ENCODE measurements around the gene ADAMTS20.
"Not testable (repeated sequence)": the region's sequence is repeated elsewhere in the genome, so short reads cannot be mapped to it uniquely, and the experiment has no call there.

The ADAMTS20 gene

DNA sequence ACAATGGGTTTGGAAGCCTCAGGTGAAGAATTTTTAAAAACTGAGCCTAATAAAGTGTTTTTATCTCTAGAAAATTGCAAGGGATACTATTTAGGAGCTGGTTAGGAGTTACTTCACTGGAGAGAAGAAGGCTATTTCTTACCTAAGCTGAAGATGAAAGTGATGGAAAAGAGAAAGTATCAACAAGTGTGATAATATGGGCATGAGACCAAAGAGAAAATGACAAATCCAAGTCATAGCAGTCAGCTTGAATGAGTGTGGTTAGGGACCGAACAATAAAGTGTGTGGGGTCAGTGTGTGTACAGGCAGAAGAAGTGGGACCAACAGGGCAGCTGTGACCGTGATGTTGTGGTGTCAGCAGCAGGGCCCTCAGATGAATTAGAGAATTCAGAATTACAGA is 24.2 kb upstream of the ADAMTS20 start:
- Histone ChIP-seq H3K9ac (ENCODE audit: low read depth, low read length) (no peak overlapping the region), H3K4me1 (ENCODE audit: control insufficient read depth, insufficient read depth, low read length) (no peaks in the 10 kb centered on the region), H3K27me3 (ENCODE audit: control insufficient read depth, insufficient read depth, low read length) (peaks cover 12% of the 10 kb centered on the region), H3K4me2 (ENCODE audit: low read length) (no peak overlapping the region), H3K9me3 (replicated peaks; ENCODE audit: low read length) (no peaks in the 10 kb centered on the region), H3K4me3 (ENCODE audit: low read length) (no peak overlapping the region), H3K36me3 (ENCODE audit: insufficient read depth, low read length) (no peaks in the 10 kb centered on the region)

DNA sequence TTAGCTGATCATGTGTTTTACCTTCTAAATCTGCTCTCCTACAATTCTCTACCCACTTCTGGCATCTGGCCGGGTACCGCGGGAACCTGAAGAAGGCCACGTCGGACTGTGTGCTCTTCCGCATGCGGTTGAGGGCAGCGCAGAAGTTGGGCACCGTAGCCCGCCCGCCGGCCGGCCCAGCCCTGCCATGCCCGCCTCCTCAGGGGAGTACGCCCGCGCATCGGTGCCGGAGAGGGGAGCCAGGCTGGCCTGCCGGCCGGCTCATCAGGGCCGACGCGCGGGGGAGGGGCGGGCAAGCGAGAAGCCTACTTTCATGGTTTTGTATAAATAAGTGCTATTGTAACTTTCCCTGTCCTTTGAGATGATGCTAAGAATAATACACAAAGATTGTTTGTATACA is 19.9 kb upstream of the ADAMTS20 start:
- no peaks in the 10 kb centered on the region for H3K9me3 ChIP-seq (replicated peaks; ENCODE audit: low read length)
- no peak overlapping the region for H3K4me3 ChIP-seq (ENCODE audit: low read length)
- H3K36me3 ChIP-seq (ENCODE audit: insufficient read depth, low read length), result no peaks in the 10 kb centered on the region
- H3K4me2 ChIP-seq (ENCODE audit: low read length), result no peak overlapping the region
- H3K4me1 ChIP-seq (ENCODE audit: control insufficient read depth, insufficient read depth, low read length), result no peaks in the 10 kb centered on the region
- no peak overlapping the region for H3K9ac ChIP-seq (ENCODE audit: low read depth, low read length)
- H3K27me3 ChIP-seq (ENCODE audit: control insufficient read depth, insufficient read depth, low read length), result peaks cover 9% of the 10 kb centered on the region

DNA sequence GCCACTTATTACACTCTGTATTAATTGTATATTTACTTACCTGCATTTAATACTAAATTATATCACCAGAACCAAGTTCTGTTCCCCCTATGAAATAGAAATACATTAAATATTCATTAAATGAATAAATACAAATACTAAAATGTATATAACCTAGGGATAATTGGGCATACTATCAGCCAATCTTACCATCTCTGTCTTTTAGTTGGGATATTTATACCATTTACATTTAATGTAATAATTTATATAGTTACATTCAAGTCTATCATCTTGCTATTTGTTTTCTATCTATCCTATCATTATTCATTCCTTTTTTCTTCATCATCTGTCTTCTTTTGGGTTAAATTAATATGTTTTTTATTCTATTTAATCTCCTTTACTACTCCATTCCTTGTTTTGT is 4.1 kb upstream of the ADAMTS20 start:
- Histone ChIP-seq H3K4me1 (ENCODE audit: control insufficient read depth, insufficient read depth, low read length) (peaks cover 4% of the 10 kb centered on the region), H3K27me3 (ENCODE audit: control insufficient read depth, insufficient read depth, low read length) (peaks cover 24% of the 10 kb centered on the region), H3K4me2 (ENCODE audit: low read length) (no peak overlapping the region), H3K9me3 (replicated peaks; ENCODE audit: low read length) (no peaks in the 10 kb centered on the region), H3K9ac (ENCODE audit: low read depth, low read length) (no peak overlapping the region), H3K36me3 (ENCODE audit: insufficient read depth, low read length) (no peaks in the 10 kb centered on the region), H3K4me3 (ENCODE audit: low read length) (no peak overlapping the region)

DNA sequence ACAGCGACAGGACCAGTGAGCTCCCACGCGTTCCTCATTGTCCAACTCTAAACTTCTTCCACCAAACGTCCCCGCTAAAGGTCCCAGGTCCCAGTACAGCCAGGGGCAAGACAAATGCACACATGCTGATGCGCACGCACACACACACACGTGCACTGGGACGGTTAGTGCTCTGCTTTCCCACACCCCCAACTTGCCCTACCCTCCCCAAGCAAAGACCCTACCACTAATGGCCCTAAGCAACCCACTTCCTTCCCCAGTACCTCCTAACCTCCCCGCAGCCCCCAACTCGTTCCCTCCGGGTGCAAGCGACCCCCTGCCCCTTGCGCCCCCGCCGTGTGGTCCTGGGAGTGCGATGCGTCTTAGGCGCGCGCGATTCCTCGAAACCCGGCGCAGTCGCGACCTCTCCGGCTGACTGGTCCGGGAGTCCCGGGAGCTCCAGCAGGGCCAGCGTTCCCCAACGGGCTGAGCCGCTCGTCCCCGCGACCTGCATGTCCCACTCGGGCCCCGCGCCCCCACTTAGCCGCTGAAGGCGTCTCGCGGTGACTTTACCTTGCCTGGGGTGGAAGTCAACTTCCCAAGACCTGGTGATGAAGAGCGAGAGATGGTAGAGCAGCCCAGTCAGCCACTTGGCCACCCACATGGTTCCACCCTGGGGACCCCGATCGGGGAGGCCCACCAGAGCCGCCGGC is 578 bp downstream of the ADAMTS20 start:
- peak overlapping the region; percentile 68 for H3K4me3 ChIP-seq (ENCODE audit: low read length)

DNA sequence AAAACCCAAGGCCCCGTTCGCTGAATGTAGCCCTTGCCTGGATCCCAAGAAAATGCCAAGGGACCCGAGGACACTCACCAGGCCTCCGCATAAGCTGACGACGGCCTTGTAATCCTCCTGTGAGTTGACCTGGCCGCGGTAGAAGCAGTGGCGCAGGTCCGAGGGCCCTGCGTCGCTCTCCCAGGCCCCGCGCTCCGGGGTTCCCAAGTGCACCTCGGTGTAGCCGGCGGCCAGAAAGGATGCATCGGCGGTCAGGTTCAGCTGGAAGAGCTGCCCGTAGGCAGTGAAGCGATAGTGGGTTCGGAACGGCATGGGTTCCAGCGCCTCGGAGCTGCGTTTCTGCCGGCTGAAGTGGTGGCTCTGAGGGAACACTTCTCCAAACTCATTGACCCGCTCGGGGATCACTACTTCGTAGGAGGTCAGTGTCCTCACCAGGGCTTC is 1.2 kb downstream of the ADAMTS20 start:
- Histone ChIP-seq H3K4me2 (ENCODE audit: low read length) (peak overlapping the region; percentile 88), H3K27me3 (ENCODE audit: control insufficient read depth, insufficient read depth, low read length) (peaks cover 36% of the 10 kb centered on the region), H3K9me3 (replicated peaks; ENCODE audit: low read length) (no peaks in the 10 kb centered on the region), H3K36me3 (ENCODE audit: insufficient read depth, low read length) (no peaks in the 10 kb centered on the region), H3K4me1 (ENCODE audit: control insufficient read depth, insufficient read depth, low read length) (peaks cover 4% of the 10 kb centered on the region), H3K4me3 (ENCODE audit: low read length) (peak overlapping the region; percentile 68), H3K9ac (ENCODE audit: low read depth, low read length) (no peak overlapping the region)

More for the DNA sequence above, 578 bp downstream of the ADAMTS20 start:
- Histone ChIP-seq H3K9me3 (replicated peaks; ENCODE audit: low read length) (no peaks in the 10 kb centered on the region), H3K36me3 (ENCODE audit: insufficient read depth, low read length) (no peaks in the 10 kb centered on the region), H3K4me1 (ENCODE audit: control insufficient read depth, insufficient read depth, low read length) (peaks cover 4% of the 10 kb centered on the region), H3K4me2 (ENCODE audit: low read length) (peak overlapping the region; percentile 88), H3K27me3 (ENCODE audit: control insufficient read depth, insufficient read depth, low read length) (peaks cover 36% of the 10 kb centered on the region), H3K9ac (ENCODE audit: low read depth, low read length) (no peak overlapping the region)

DNA sequence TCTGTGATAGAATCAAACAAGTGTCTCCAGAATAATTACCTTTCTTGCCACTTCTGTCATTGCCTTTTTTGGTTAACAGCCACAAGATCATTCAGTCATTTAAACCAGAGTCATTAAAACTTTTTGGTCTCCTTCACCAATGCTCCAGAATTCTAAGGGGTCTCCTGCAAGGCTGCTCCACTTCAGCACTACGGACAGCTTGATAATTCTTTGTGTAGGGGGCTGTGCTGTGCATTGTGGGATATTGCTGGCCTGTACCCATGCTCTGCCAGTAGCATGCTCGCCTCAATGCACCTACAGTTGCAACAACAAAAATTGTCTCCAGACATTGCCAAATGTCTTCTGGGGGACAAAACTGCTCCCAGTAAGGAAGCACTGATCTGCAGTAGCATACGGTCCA is 7.3 kb downstream of the ADAMTS20 start:
- no peaks in the 10 kb centered on the region for H3K36me3 ChIP-seq (ENCODE audit: insufficient read depth, low read length)
- H3K9me3 ChIP-seq (replicated peaks; ENCODE audit: low read length), result no peaks in the 10 kb centered on the region
- no peak overlapping the region for H3K9ac ChIP-seq (ENCODE audit: low read depth, low read length)
- H3K4me2 ChIP-seq (ENCODE audit: low read length), result no peak overlapping the region
- no peaks in the 10 kb centered on the region for H3K4me1 ChIP-seq (ENCODE audit: control insufficient read depth, insufficient read depth, low read length)
- no peaks in the 10 kb centered on the region for H3K27me3 ChIP-seq (ENCODE audit: control insufficient read depth, insufficient read depth, low read length)
- no peak overlapping the region for H3K4me3 ChIP-seq (ENCODE audit: low read length)

DNA sequence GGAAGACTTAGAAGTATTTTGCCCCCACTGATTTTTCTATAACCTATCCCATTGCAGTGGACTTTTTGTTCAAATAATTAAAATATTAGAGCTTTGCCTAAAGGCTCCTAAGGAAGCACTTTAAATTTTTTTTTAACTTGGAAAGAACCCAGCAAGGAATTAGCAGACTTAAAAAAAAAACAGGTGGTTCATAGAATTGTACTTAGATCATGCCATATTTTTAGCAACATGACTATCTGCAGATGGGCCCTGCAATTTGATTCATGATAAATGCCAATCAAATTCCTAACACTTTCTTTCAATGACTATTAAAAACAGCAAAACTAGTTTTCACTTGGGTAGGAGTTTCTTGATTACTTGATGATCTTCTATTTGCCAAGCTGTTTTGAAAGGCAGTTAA is 11.5 kb downstream of the ADAMTS20 start:
- Histone ChIP-seq H3K9me3 (replicated peaks; ENCODE audit: low read length) (no peaks in the 10 kb centered on the region), H3K4me1 (ENCODE audit: control insufficient read depth, insufficient read depth, low read length) (no peaks in the 10 kb centered on the region), H3K4me3 (ENCODE audit: low read length) (no peak overlapping the region), H3K27me3 (ENCODE audit: control insufficient read depth, insufficient read depth, low read length) (no peaks in the 10 kb centered on the region), H3K4me2 (ENCODE audit: low read length) (no peak overlapping the region), H3K36me3 (ENCODE audit: insufficient read depth, low read length) (no peaks in the 10 kb centered on the region), H3K9ac (ENCODE audit: low read depth, low read length) (no peak overlapping the region)

DNA sequence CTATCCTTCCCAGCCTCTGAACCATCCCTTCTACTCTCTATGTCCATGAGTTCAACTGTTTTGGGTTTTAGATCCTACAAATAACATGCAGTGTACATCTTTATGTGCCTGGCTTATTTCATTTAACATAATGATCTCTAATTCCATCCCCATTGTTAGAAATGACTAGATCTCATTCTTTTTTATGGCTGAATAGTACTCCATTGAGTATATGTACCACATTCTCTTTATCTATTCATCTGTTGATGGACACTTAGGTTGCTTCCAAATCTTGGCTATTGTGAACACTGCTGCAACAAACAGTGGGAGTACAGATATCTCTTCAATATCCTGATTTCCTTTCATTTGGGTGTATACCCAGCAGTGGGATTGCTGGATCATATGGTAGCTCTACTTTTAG is 14.3 kb downstream of the ADAMTS20 start:
- not testable (repeated sequence) for H3K36me3 ChIP-seq (ENCODE audit: insufficient read depth, low read length); H3K9ac ChIP-seq (ENCODE audit: low read depth, low read length); H3K27me3 ChIP-seq (ENCODE audit: control insufficient read depth, insufficient read depth, low read length); H3K9me3 ChIP-seq (replicated peaks; ENCODE audit: low read length); H3K4me1 ChIP-seq (ENCODE audit: control insufficient read depth, insufficient read depth, low read length); H3K4me3 ChIP-seq (ENCODE audit: low read length); H3K4me2 ChIP-seq (ENCODE audit: low read length)

DNA sequence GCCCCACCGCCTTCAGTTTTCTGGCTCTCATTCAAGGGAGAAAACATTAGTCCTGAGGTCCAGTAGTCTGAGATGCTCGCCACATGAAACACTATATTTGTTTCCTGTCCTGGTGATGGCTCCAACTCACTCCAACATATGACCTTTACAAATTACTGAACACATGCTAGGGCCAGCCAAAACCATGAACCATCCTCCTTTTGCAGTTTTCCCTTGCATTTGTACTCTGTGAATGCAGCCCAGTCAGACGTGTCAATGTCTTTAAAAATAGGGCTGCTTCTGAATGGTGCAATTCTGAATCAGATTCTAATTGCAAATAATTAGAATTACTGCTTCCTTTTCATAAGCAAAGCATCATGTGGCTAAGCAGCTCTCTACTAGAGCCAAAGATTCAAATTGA is 36.0 kb downstream of the ADAMTS20 start:
- Histone ChIP-seq H3K4me3 (ENCODE audit: low read length) (no peak overlapping the region), H3K4me2 (ENCODE audit: low read length) (no peak overlapping the region), H3K9ac (ENCODE audit: low read depth, low read length) (no peak overlapping the region), H3K36me3 (ENCODE audit: insufficient read depth, low read length) (no peaks in the 10 kb centered on the region), H3K9me3 (replicated peaks; ENCODE audit: low read length) (no peaks in the 10 kb centered on the region), H3K4me1 (ENCODE audit: control insufficient read depth, insufficient read depth, low read length) (no peaks in the 10 kb centered on the region), H3K27me3 (ENCODE audit: control insufficient read depth, insufficient read depth, low read length) (peaks cover 8% of the 10 kb centered on the region)

DNA sequence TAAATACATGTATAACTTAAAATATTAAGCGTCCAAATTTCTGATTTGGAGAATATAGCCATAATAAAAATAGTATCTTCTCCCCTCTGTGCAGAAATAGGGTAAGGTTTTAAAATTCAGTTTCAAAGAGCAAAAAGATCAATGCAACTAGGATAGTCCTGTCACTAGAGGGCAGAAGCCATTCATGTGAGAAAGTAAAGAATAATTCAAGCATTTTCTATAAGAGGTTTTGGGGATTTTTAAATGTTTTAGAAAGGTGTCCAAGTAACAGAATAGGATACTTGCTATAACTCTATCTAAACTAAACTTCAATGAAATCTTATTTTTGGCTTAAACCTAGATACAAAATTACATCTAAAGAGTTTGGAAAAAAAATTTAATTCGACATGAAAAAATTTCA is 50.3 kb downstream of the ADAMTS20 start:
- no peak overlapping the region for H3K9ac ChIP-seq (ENCODE audit: low read depth, low read length)
- no peaks in the 10 kb centered on the region for H3K9me3 ChIP-seq (replicated peaks; ENCODE audit: low read length)
- H3K27me3 ChIP-seq (ENCODE audit: control insufficient read depth, insufficient read depth, low read length), result no peaks in the 10 kb centered on the region
- H3K4me1 ChIP-seq (ENCODE audit: control insufficient read depth, insufficient read depth, low read length), result no peaks in the 10 kb centered on the region
- no peaks in the 10 kb centered on the region for H3K36me3 ChIP-seq (ENCODE audit: insufficient read depth, low read length)
- no peak overlapping the region for H3K4me2 ChIP-seq (ENCODE audit: low read length)
- H3K4me3 ChIP-seq (ENCODE audit: low read length), result no peak overlapping the region

DNA sequence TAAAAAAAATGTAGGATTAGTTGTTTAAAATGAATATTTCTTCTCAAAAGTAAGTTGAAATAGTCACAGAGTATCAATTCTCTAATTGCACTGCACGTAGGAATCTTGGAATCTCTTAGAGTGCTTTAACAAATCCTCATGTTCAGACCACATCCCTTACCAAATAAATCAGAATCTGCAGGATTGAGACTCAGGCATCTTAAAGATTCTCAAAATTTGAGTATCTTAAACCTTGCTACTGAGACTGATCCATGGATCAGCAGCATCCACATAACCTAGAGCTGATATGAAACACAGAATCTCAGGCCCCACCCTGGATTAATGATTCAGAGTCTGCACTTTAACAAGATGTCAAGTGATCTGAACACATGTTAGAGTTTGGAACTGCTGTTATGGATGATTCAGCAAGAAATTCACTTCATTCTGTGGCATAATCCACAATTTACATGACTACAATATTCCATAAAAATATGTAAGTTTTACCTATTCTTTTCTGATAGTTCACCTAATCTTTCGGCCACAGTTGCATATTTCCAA is 58.7 kb downstream of the ADAMTS20 start:
- Histone ChIP-seq H3K4me1 (ENCODE audit: control insufficient read depth, insufficient read depth, low read length) (no peaks in the 10 kb centered on the region), H3K4me3 (ENCODE audit: low read length) (no peak overlapping the region), H3K36me3 (ENCODE audit: insufficient read depth, low read length) (no peaks in the 10 kb centered on the region), H3K27me3 (ENCODE audit: control insufficient read depth, insufficient read depth, low read length) (no peaks in the 10 kb centered on the region), H3K9ac (ENCODE audit: low read depth, low read length) (no peak overlapping the region), H3K9me3 (replicated peaks; ENCODE audit: low read length) (no peaks in the 10 kb centered on the region), H3K4me2 (ENCODE audit: low read length) (no peak overlapping the region)

Data from skeletal muscle satellite cell (primary cell).